Astrocyte (in vitro differentiated cells and primary cell): ENCODE data around the gene RALGPS1. TPM values are rescaled to one million over a fixed set of nuclear protein-coding genes. Genes with fewer than 3 reads are reported as not detected.

Experiments
- DNase-seq: peaks from one replicate; pipeline ENCODE4 v3.0.0-alpha.2; 2010; ENCODE audit warnings: low read depth
- FAIRE-seq: peaks from 2 replicates; lab custom pipeline; 2011; peaks lifted over from hg19 to GRCh38; lab: Jason Lieb, UNC
- H2AFZ ChIP-seq: 2 replicates; pipeline ENCODE4 v1.6.0; 2012; ENCODE audit warnings: low read depth, low read length, inconsistent platforms
- H3K27ac ChIP-seq: 2 replicates; pipeline ENCODE4 v1.5.1; 2011; ENCODE audit warnings: low read depth, low read length, inconsistent platforms
- H3K27me3 ChIP-seq: 2 replicates; pipeline ENCODE4 v1.6.0; 2011; ENCODE audit warnings: low read length, inconsistent platforms; ENCODE audit not compliant: insufficient read depth
- H3K36me3 ChIP-seq: 2 replicates; pipeline ENCODE4 v1.5.1; 2011; ENCODE audit warnings: low read length, inconsistent platforms; ENCODE audit not compliant: insufficient read depth
- H3K4me1 ChIP-seq: 2 replicates; pipeline ENCODE4 v1.5.1; 2011; ENCODE audit warnings: low read length, inconsistent platforms; ENCODE audit not compliant: insufficient read depth
- H3K4me2 ChIP-seq: 2 replicates; pipeline ENCODE4 v1.6.0; 2012; ENCODE audit warnings: low read length, inconsistent platforms
- H3K4me3 ChIP-seq: 2 replicates; pipeline ENCODE4 v1.5.1; 2011; ENCODE audit warnings: low read depth, mild to moderate bottlenecking, low read length, inconsistent platforms; ENCODE audit not compliant: insufficient read depth
- H3K79me2 ChIP-seq: 2 replicates; pipeline ENCODE4 v1.6.0; 2012; ENCODE audit warnings: mild to moderate bottlenecking, low read length, inconsistent platforms; ENCODE audit not compliant: insufficient read depth
- H3K9ac ChIP-seq: 2 replicates; pipeline ENCODE4 v1.6.0; 2012; ENCODE audit warnings: mild to moderate bottlenecking, low read length, inconsistent platforms
- H3K9me3 ChIP-seq: 2 replicates; pipeline ENCODE4 v1.5.1; 2012; ENCODE audit warnings: low read depth, mild to moderate bottlenecking, low read length, inconsistent platforms; ENCODE audit not compliant: insufficient read depth
- H4K20me1 ChIP-seq: 2 replicates; pipeline ENCODE4 v1.6.0; 2012; ENCODE audit warnings: low read length, inconsistent platforms; ENCODE audit not compliant: insufficient read depth
- H3K27ac Mint-ChIP-seq: one replicate; pipeline ENCODE4 v1.8.0; 2021; ENCODE audit warnings: mild to moderate bottlenecking, mixed read lengths; ENCODE audit not compliant: unreplicated experiment
- H3K27me3 Mint-ChIP-seq: one replicate; pipeline ENCODE4 v1.8.0; 2021; ENCODE audit warnings: low read depth, mixed read lengths; ENCODE audit not compliant: unreplicated experiment
- H3K36me3 Mint-ChIP-seq: one replicate; pipeline ENCODE4 v1.8.0; 2021; ENCODE audit warnings: low read depth, mixed read lengths; ENCODE audit not compliant: unreplicated experiment
- H3K4me1 Mint-ChIP-seq: one replicate; pipeline ENCODE4 v1.8.0; 2021; ENCODE audit warnings: low read depth, mixed read lengths; ENCODE audit not compliant: unreplicated experiment
- H3K4me3 Mint-ChIP-seq: one replicate; pipeline ENCODE4 v1.8.0; 2021; ENCODE audit warnings: mild to moderate bottlenecking, moderate library complexity, mixed read lengths; ENCODE audit not compliant: unreplicated experiment
- H3K9me3 Mint-ChIP-seq: one replicate; pipeline ENCODE4 v1.8.0; 2021; ENCODE audit warnings: mild to moderate bottlenecking, mixed read lengths; ENCODE audit not compliant: unreplicated experiment
- CTCF ChIP-seq: IDR thresholded peaks from 2 replicates; pipeline ENCODE4 v1.5.1; 2011; ENCODE audit warnings: low read depth, mild to moderate bottlenecking, inconsistent platforms, low read length, moderate library complexity; ENCODE audit not compliant: insufficient read depth
- EZH2 ChIP-seq: IDR thresholded peaks from 2 replicates; pipeline ENCODE4 v1.6.1; 2012; ENCODE audit warnings: mild to moderate bottlenecking, low read length, inconsistent platforms; ENCODE audit not compliant: insufficient read depth
- total RNA-seq: library from RNA; stranded (reverse); gene quantifications from 2 replicates; pipeline ENCODE4 v1.2.1, GENCODE V29; 2021

The RALGPS1 gene
- total RNA-seq, 1 donor from 2014 or later = 2.8 TPM

- no peaks in the 10 kb centered on the region for H3K79me2 ChIP-seq
- no peak overlapping the region for H3K27ac ChIP-seq
- no peaks in the 10 kb centered on the region for H4K20me1 ChIP-seq
- peaks cover 30% of the 10 kb centered on the region for H3K4me1 ChIP-seq
- H2AFZ ChIP-seq = peak overlapping the region; percentile 29
- Mint-ChIP-seq H3K4me1 (peaks cover 13% of the 10 kb centered on the region), H3K4me3 (no peak overlapping the region), H3K36me3 (no peaks in the 10 kb centered on the region), H3K27ac (no peak overlapping the region), H3K9me3 (no peaks in the 10 kb centered on the region), H3K27me3 (peaks cover 17% of the 10 kb centered on the region)
- H3K36me3 ChIP-seq = no peaks in the 10 kb centered on the region
- TF ChIP-seq CTCF (no peak), EZH2 (no peak)
- no peak overlapping the region for H3K9ac ChIP-seq
- DNase-seq (no peak), FAIRE-seq (no peak)
- H3K4me3 ChIP-seq = no peak overlapping the region
- no peaks in the 10 kb centered on the region for H3K27me3 ChIP-seq
- no peaks in the 10 kb centered on the region for H3K9me3 ChIP-seq
- peak overlapping the region; percentile 69 for H3K4me2 ChIP-seq
Observed at GRCh38 chr9:127155314-127155960, 240.9 kb downstream of the RALGPS1 start.

- Histone ChIP-seq H3K27me3 (no peaks in the 10 kb centered on the region), H3K27ac (peak overlapping the region; percentile 32), H3K79me2 (no peaks in the 10 kb centered on the region), H4K20me1 (no peaks in the 10 kb centered on the region), H2AFZ (peak overlapping the region; percentile 40), H3K4me2 (peak overlapping the region; percentile 33), H3K4me1 (peaks cover 38% of the 10 kb centered on the region), H3K4me3 (no peak overlapping the region), H3K36me3 (no peaks in the 10 kb centered on the region), H3K9ac (peak overlapping the region; percentile 28), H3K9me3 (no peaks in the 10 kb centered on the region)
- Mint-ChIP-seq H3K27me3 (peaks cover 11% of the 10 kb centered on the region), H3K36me3 (no peaks in the 10 kb centered on the region), H3K4me1 (peaks cover 29% of the 10 kb centered on the region), H3K4me3 (no peak overlapping the region), H3K27ac (peak overlapping the region; percentile 50), H3K9me3 (no peaks in the 10 kb centered on the region)
- DNase-seq = no peak
- no peak for TF ChIP-seq CTCF
- no peak for TF ChIP-seq EZH2
- FAIRE-seq = no peak
Observed at GRCh38 chr9:127158786-127159324, 244.3 kb downstream of the RALGPS1 start.

GRCh38 chr9:127159325-127159801 is 244.8 kb downstream of the RALGPS1 start:
- peak overlapping the region; percentile 32 for H3K27ac ChIP-seq
- peaks cover 11% of the 10 kb centered on the region for H3K27me3 Mint-ChIP-seq
- H3K4me1 Mint-ChIP-seq = peaks cover 30% of the 10 kb centered on the region
- no peak overlapping the region for H3K4me3 ChIP-seq
- TF ChIP-seq EZH2 (no peak), CTCF (peak; percentile 34)
- H3K36me3 Mint-ChIP-seq = no peaks in the 10 kb centered on the region
- no peaks in the 10 kb centered on the region for H3K27me3 ChIP-seq
- H3K9ac ChIP-seq = peak overlapping the region; percentile 11
- H3K4me3 Mint-ChIP-seq = no peak overlapping the region
- no peaks in the 10 kb centered on the region for H3K9me3 Mint-ChIP-seq
- H3K79me2 ChIP-seq = no peaks in the 10 kb centered on the region
- H3K36me3 ChIP-seq = no peaks in the 10 kb centered on the region
- H4K20me1 ChIP-seq = no peaks in the 10 kb centered on the region
- FAIRE-seq (no peak), DNase-seq (peak; percentile 89)
- peak overlapping the region; percentile 50 for H3K27ac Mint-ChIP-seq
- peak overlapping the region; percentile 40 for H2AFZ ChIP-seq
- H3K4me2 ChIP-seq = peak overlapping the region; percentile 33
- no peaks in the 10 kb centered on the region for H3K9me3 ChIP-seq
- peaks cover 34% of the 10 kb centered on the region for H3K4me1 ChIP-seq
